Esophagus (tissue), 2 donors: Measurements from ENCODE around the gene PARP16. TPM values are rescaled to one million over a fixed set of nuclear protein-coding genes. Genes with fewer than 3 reads are reported as not detected.

Experiments used
- H3K27ac ChIP-seq, 2 donors: one replicate each; pipeline ENCODE4 v1.5.1; 2013; ENCODE audit warnings: low read depth in 2 of 2, mild to moderate bottlenecking in 2 of 2, inconsistent platforms in 1 of 2, low read length in 1 of 2, moderate library complexity in 1 of 2
- H3K27me3 ChIP-seq, 2 donors: one replicate each; pipeline ENCODE4 v1.6.1; 2013; ENCODE audit warnings: low read length in 2 of 2, control low read depth in 1 of 2, mild to moderate bottlenecking in 1 of 2; ENCODE audit not compliant: insufficient read depth in 2 of 2, control insufficient read depth in 1 of 2
- H3K36me3 ChIP-seq, 2 donors: one replicate each; pipeline ENCODE4 v1.6.1; 2013; ENCODE audit warnings: low read length in 1 of 2; ENCODE audit not compliant: control insufficient read depth in 2 of 2, insufficient read depth in 2 of 2
- H3K4me1 ChIP-seq, 2 donors: one replicate each; pipeline ENCODE4 v1.6.1; 2013; ENCODE audit warnings: low read length in 1 of 2; ENCODE audit not compliant: control insufficient read depth in 2 of 2, insufficient read depth in 2 of 2
- H3K4me3 ChIP-seq, 2 donors: one replicate each; pipeline ENCODE4 v1.5.1; 2013; ENCODE audit warnings: low read length in 2 of 2, mild to moderate bottlenecking in 2 of 2, low read depth in 1 of 2, moderate library complexity in 1 of 2
- H3K9me3 ChIP-seq, 2 donors: one replicate each; pipeline ENCODE4 v1.6.1; 2013; ENCODE audit warnings: mild to moderate bottlenecking in 2 of 2, low read depth in 1 of 2, low read length in 1 of 2, moderate library complexity in 1 of 2; ENCODE audit not compliant: control insufficient read depth in 2 of 2, insufficient read depth in 1 of 2
- WGBS, 2 donors: extraction: QIAGEN DNeasy Blood & Tissue Kit; methylation state at CpG; one replicate each; pipeline ENCODE4 v1.1.7; 2013; 5-methylcytosine and 5-hydroxymethylcytosine counted together
- polyA plus RNA-seq, 2 donors: library from polyadenylated mRNA; stranded (reverse); fragments of 200-250 nt; gene quantifications; one replicate each; pipeline ENCODE4 v1.2.3, GENCODE V29; 2013
- donor health status: healthy with polysubstance abuse.
- donor health status: Bipolar disorder and iron deficiency.

The PARP16 gene
- polyA plus RNA-seq, 2 donors = 4.5 to 5.6 TPM

DNA sequence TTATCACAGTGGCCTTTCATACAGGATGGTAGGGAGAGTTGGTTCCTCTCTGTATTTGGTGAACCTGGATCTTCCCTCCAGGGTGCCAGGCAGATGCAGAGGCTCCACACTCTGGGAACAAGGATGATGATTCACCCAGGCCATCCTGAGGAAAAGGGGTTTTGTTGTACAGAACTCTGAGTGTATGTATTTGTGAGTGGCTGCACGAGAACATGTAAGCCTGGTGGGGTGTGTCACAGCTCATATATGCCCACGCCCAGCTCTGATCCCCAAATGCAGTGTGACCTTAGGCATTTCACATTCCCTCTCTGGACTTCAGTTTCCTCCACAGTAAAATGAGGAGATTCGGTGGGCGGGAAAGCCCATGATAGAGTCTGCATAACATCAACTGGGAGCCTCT, 63.8 kb downstream of the PARP16 start:
- 81 to 90% methylated on average over 4 of the region's 4 CpGs for WGBS, 2 donors

DNA sequence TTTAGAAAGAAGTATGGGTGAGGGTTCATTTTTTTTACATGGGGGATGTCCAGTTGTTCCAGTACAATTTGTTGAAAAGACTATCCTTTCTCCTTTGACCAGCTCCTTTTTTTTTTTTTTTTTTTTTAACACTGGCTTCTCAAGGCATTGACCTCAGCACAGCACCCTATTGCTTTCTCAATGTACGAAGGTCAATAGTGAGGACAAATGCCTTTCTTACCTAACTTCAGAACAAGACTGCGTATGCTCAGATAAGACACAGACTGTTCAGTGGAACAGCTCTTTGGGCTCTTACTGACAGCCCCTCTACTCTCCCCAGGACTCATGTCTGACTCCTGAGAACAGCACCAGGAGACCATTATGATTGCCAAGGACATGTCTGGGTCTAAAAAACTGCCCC, 65.0 kb downstream of the PARP16 start:
- H3K36me3 ChIP-seq = no peaks in the 10 kb centered on the region
- H3K27ac ChIP-seq = no peak overlapping the region
- WGBS, 2 donors = 84 to 91% methylated on average over 2 of the region's 2 CpGs
- H3K9me3 ChIP-seq = no peaks in the 10 kb centered on the region
- no peak overlapping the region for H3K4me3 ChIP-seq
- H3K27me3 ChIP-seq = no peaks in the 10 kb centered on the region
- H3K4me1 ChIP-seq = no peaks in the 10 kb centered on the region

More for the DNA sequence above, 63.8 kb downstream of the PARP16 start:
- Histone ChIP-seq H3K27me3 (no peaks in the 10 kb centered on the region), H3K4me3 (no peak overlapping the region), H3K4me1 (no peaks in the 10 kb centered on the region), H3K36me3 (no peaks in the 10 kb centered on the region), H3K27ac (no peak overlapping the region), H3K9me3 (no peaks in the 10 kb centered on the region)

GRCh38 chr15:65219137-65219536, 67.5 kb downstream of the PARP16 start:
- no peaks in the 10 kb centered on the region for H3K9me3 ChIP-seq
- no peak overlapping the region for H3K27ac ChIP-seq
- 90 to 91% methylated on average over 3 of the region's 3 CpGs for WGBS, 2 donors
- no peaks in the 10 kb centered on the region for H3K36me3 ChIP-seq
- no peak overlapping the region for H3K4me3 ChIP-seq
- no peaks in the 10 kb centered on the region for H3K4me1 ChIP-seq
- no peaks in the 10 kb centered on the region for H3K27me3 ChIP-seq

GRCh38 chr15:65217526-65218482, 68.9 kb downstream of the PARP16 start:
- Histone ChIP-seq H3K36me3 (no peaks in the 10 kb centered on the region), H3K27me3 (no peaks in the 10 kb centered on the region), H3K9me3 (no peaks in the 10 kb centered on the region), H3K27ac (no peak overlapping the region), H3K4me3 (no peak overlapping the region), H3K4me1 (no peaks in the 10 kb centered on the region)
- 82 to 85% methylated on average over 10 of the region's 10 CpGs for WGBS, 2 donors

- Histone ChIP-seq H3K4me1 (no peaks in the 10 kb centered on the region), H3K27me3 (no peaks in the 10 kb centered on the region), H3K27ac (no peak overlapping the region), H3K9me3 (no peaks in the 10 kb centered on the region), H3K4me3 (no peak overlapping the region), H3K36me3 (no peaks in the 10 kb centered on the region)
Observed at GRCh38 chr15:65215496-65215895, 71.2 kb downstream of the PARP16 start.

GRCh38 chr15:65214010-65214409, 72.7 kb downstream of the PARP16 start:
- no peak overlapping the region for H3K4me3 ChIP-seq
- 78 to 85% methylated on average over 4 of the region's 4 CpGs for WGBS, 2 donors
- no peaks in the 10 kb centered on the region for H3K27me3 ChIP-seq
- no peak overlapping the region for H3K27ac ChIP-seq
- H3K9me3 ChIP-seq = no peaks in the 10 kb centered on the region
- no peaks in the 10 kb centered on the region for H3K36me3 ChIP-seq
- no peaks in the 10 kb centered on the region for H3K4me1 ChIP-seq

- Histone ChIP-seq H3K27ac (no peak overlapping the region), H3K4me1 (no peaks in the 10 kb centered on the region), H3K27me3 (no peaks in the 10 kb centered on the region), H3K9me3 (no peaks in the 10 kb centered on the region), H3K36me3 (no peaks in the 10 kb centered on the region), H3K4me3 (no peak overlapping the region)
- WGBS, 2 donors = 52 to 56% methylated on average over 2 of the region's 2 CpGs
Observed at GRCh38 chr15:65213241-65213640, 73.4 kb downstream of the PARP16 start.

GRCh38 chr15:65212097-65212496, 74.6 kb downstream of the PARP16 start:
- Histone ChIP-seq H3K4me1 (no peaks in the 10 kb centered on the region), H3K36me3 (no peaks in the 10 kb centered on the region), H3K9me3 (no peaks in the 10 kb centered on the region), H3K27ac (no peak overlapping the region), H3K27me3 (no peaks in the 10 kb centered on the region), H3K4me3 (no peak overlapping the region)
- 70 to 76% methylated on average over 5 of the region's 5 CpGs for WGBS, 2 donors

DNA sequence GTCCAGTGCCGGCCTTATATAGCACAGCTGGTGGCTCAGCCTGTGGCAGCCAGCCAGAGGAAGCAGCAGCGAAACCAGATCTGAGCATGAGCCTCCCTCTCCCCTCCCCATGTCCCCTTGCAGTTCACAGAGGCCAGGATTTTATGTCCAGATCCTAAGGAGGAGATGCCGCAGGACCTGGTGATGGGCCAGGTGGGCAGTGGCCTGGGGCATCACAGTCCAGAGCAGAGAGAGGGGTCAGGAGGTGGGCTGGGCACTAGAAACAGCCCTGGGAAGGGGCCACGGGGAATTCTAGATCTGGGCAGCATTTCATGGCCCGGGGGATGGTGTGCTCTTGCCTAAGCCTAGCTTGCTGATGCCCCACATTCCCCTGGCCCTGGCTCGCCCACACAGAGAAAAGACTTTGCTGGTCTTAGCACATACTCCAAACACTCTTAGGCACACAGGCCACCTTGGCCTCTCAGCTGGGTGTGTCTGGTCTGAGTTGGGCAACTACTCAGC, 75.2 kb downstream of the PARP16 start:
- no peaks in the 10 kb centered on the region for H3K9me3 ChIP-seq
- no peaks in the 10 kb centered on the region for H3K27me3 ChIP-seq
- H3K27ac ChIP-seq = peak overlapping the region; percentile 2 to 11
- no peak overlapping the region for H3K4me3 ChIP-seq
- 53 to 57% methylated on average over 5 to 6 of the region's 6 CpGs for WGBS, 2 donors
- no peaks in the 10 kb centered on the region for H3K4me1 ChIP-seq
- no peaks in the 10 kb centered on the region for H3K36me3 ChIP-seq
